K562 (cell line): ENCODE data around the gene CAPN2. TPM values are rescaled to one million over a fixed set of nuclear protein-coding genes. Genes with fewer than 3 reads are reported as not detected.

ENCODE experiments used
- ATAC-seq: fragments of 200-7000 bp; cut with Tn5 transposase; 3 replicates; pipeline ENCODE4 v1.9.1; 2020; ENCODE audit warnings: moderate library complexity
- BruUV-seq: library from RNA; stranded (reverse); fragments of 400-500 nt; replicated peaks from 2 replicates; lab custom pipeline; 2021; lab: Mats Ljungman, UMichigan
- CTCF ChIA-PET: fragments of 300-600 bp; formaldehyde crosslinking; extraction: SDS; loops from one replicate; lab custom pipeline; 2021; ENCODE audit warnings: low intra/inter-chr PET ratio; lab: Yijun Ruan, JAX
- POLR2A ChIA-PET: fragments of 300-600, 350-650 bp; sonication (Branson Sonifier 250); formaldehyde crosslinking; extraction: SDS; loops from one replicate; lab custom pipeline; 2021; ENCODE audit warnings: antibody characterized with exemption, inconsistent platforms; lab: Yijun Ruan, JAX
- DNase-seq, 4 experiments: peaks; one replicate each; pipeline versions ENCODE4 v3.0.0 to v3.0.0-alpha.2; 2011 to 2018; ENCODE audit warnings: low spot score in 3 of 4, mixed read lengths in 3 of 4; ENCODE audit errors: extremely low read depth in 1 of 4
- FAIRE-seq: peaks from 2 replicates; lab custom pipeline; 2011; peaks lifted over from hg19 to GRCh38; lab: Jason Lieb, UNC
- H2AFZ ChIP-seq: 2 replicates; pipeline ENCODE4 v1.6.0; 2011; ENCODE audit warnings: low read depth, low read length, control low read depth, inconsistent platforms
- H3K27ac ChIP-seq: fragments of 200-600 bp; 3 replicates; pipeline ENCODE4 v1.8.0; 2011; ENCODE audit warnings: low read depth, mild to moderate bottlenecking, control low read depth, inconsistent platforms, low read length, moderate library complexity, mixed read lengths; ENCODE audit errors: extremely low read depth
- H3K27me3 ChIP-seq, 2 experiments: fragments of 300-600 bp in 1 of 2; 2 replicates in 1 of 2; 3 replicates in 1 of 2; pipeline versions ENCODE4 v1.6.0 to v1.8.0; 2011; ENCODE audit warnings: inconsistent platforms in 2 of 2, low read length in 2 of 2, mild to moderate bottlenecking in 1 of 2, mixed read lengths in 1 of 2, moderate library complexity in 1 of 2; ENCODE audit not compliant: control insufficient read depth in 2 of 2, insufficient read depth in 2 of 2
- H3K36me3 ChIP-seq: fragments of 300-600 bp; 3 replicates; pipeline ENCODE4 v1.8.0; 2011; ENCODE audit warnings: mild to moderate bottlenecking, low read length, inconsistent platforms; ENCODE audit not compliant: control insufficient read depth, insufficient read depth
- H3K4me1 ChIP-seq, 2 experiments: fragments of 200-600 bp in 1 of 2; replicated peaks in 1 of 2; 2 replicates in 1 of 2; 3 replicates in 1 of 2; pipeline versions ENCODE4 v1.5.1 to v1.8.0; 2011; ENCODE audit warnings: inconsistent platforms in 2 of 2, low read length in 2 of 2, mild to moderate bottlenecking in 1 of 2, mixed read lengths in 1 of 2, moderate library complexity in 1 of 2; ENCODE audit not compliant: control insufficient read depth in 2 of 2, insufficient read depth in 2 of 2
- H3K4me2 ChIP-seq: 2 replicates; pipeline ENCODE4 v1.6.1; 2011; ENCODE audit warnings: low read length, control low read depth, inconsistent platforms, mixed read lengths; ENCODE audit not compliant: insufficient read depth
- H3K4me3 ChIP-seq: fragments of 200-600 bp; sonication (generic), shearing (Covaris generic); 2 replicates; pipeline ENCODE4 v1.5.1; 2016; ENCODE audit warnings: control low read depth, inconsistent platforms
- H3K79me2 ChIP-seq: fragments of 200-600 bp; 3 replicates; pipeline ENCODE4 v1.8.0; 2011; ENCODE audit warnings: low read length, inconsistent platforms; ENCODE audit not compliant: control insufficient read depth, insufficient read depth
- H3K9ac ChIP-seq, 2 experiments: 2 replicates each; pipeline versions ENCODE4 v1.6.0 to v1.6.1; 2011; ENCODE audit warnings: low read depth in 2 of 2, low read length in 2 of 2, control low read depth in 1 of 2, inconsistent platforms in 1 of 2, mild to moderate bottlenecking in 1 of 2, mixed read lengths in 1 of 2; ENCODE audit not compliant: insufficient read depth in 1 of 2
- H3K9me1 ChIP-seq: one replicate; pipeline ENCODE4 v1.6.0; 2011; ENCODE audit warnings: inconsistent platforms, mild to moderate bottlenecking, low read length, moderate library complexity; ENCODE audit not compliant: control insufficient read depth, insufficient read depth
- H3K9me3 ChIP-seq: replicated peaks from 2 replicates; pipeline ENCODE4 v1.5.1; 2011; ENCODE audit warnings: low read depth, low read length, inconsistent platforms; ENCODE audit not compliant: control insufficient read depth, insufficient read depth
- H4K20me1 ChIP-seq: replicated peaks from 2 replicates; pipeline ENCODE4 v1.6.1; 2011; ENCODE audit warnings: low read length, inconsistent platforms, mixed read lengths; ENCODE audit not compliant: control insufficient read depth, insufficient read depth
- ARID1B ChIP-seq: fragments of 450-650 bp; IDR thresholded peaks from 2 replicates; pipeline ENCODE4 v1.6.1; 2016; ENCODE audit warnings: antibody characterized with exemption, mild to moderate bottlenecking, inconsistent platforms
- CEBPG ChIP-seq, 3 experiments: fragments of 200-800 bp in 1 of 3; sonication (Bioruptor generic) in 1 of 3; sonication (generic) in 1 of 3; formaldehyde crosslinking in 1 of 3; IDR thresholded peaks in 2 of 3; conservative IDR thresholded peaks in 1 of 3; 2 replicates each; pipeline versions ENCODE4 v1.6.1 to v1.8.0; 2016 to 2022; ENCODE audit warnings: missing compliant biosample characterization in 2 of 3, missing genetic modification characterization in 2 of 3, mild to moderate bottlenecking in 1 of 3, missing genetic modification reagents in 1 of 3
- CSDE1 ChIP-seq, 2 experiments: fragments of 450-650 bp; IDR thresholded peaks; 2 replicates each; pipeline ENCODE4 v1.6.1; 2016; ENCODE audit warnings: mild to moderate bottlenecking in 1 of 2
- L3MBTL2 ChIP-seq: fragments of 450-650 bp; IDR thresholded peaks from 2 replicates; pipeline ENCODE4 v1.6.1; 2016; ENCODE audit warnings: mild to moderate bottlenecking, moderate library complexity
- MBD1 ChIP-seq: fragments of 250-450 bp; sonication (Bioruptor Pico); IDR thresholded peaks from 2 replicates; pipeline ENCODE4 v1.8.0; 2022; ENCODE audit warnings: inconsistent platforms
- MEIS2 ChIP-seq: fragments of 450-650 bp; IDR thresholded peaks from 2 replicates; pipeline ENCODE4 v1.6.1; 2014; ENCODE audit warnings: mild to moderate bottlenecking; ENCODE audit not compliant: partially characterized antibody
- POLR2H ChIP-seq: IDR thresholded peaks from 2 replicates; pipeline ENCODE4 v1.6.1; 2016; ENCODE audit warnings: missing genetic modification characterization, low read depth, mild to moderate bottlenecking, control low read depth, missing compliant biosample characterization, moderate library complexity
- TAF15 ChIP-seq: fragments of 200-400 bp; formaldehyde crosslinking; IDR thresholded peaks from 2 replicates; pipeline ENCODE4 v1.6.1; 2017; ENCODE audit warnings: mild to moderate bottlenecking, low read depth, low read length, moderate library complexity
- ZNF175 ChIP-seq: fragments of 200-800 bp; sonication (Bioruptor generic); IDR thresholded peaks from 2 replicates; pipeline ENCODE4 v1.6.1; 2016; ENCODE audit warnings: low read depth, mild to moderate bottlenecking, missing genetic modification characterization, missing compliant biosample characterization
- ZNF444 ChIP-seq: fragments of 250-450 bp; sonication (Bioruptor Pico); IDR thresholded peaks from 2 replicates; pipeline ENCODE4 v1.4.0; 2020; ENCODE audit warnings: mild to moderate bottlenecking, moderate library complexity
- ZNF639 ChIP-seq, 2 experiments: fragments of 200-800 bp in 1 of 2; sonication (Bioruptor generic) in 1 of 2; sonication (generic) in 1 of 2; formaldehyde crosslinking in 1 of 2; IDR thresholded peaks in 1 of 2; conservative IDR thresholded peaks in 1 of 2; 2 replicates each; pipeline versions ENCODE4 v1.5.0 to v1.6.1; 2016 to 2020; ENCODE audit warnings: missing compliant biosample characterization in 1 of 2, missing genetic modification characterization in 1 of 2, missing genetic modification reagents in 1 of 2
- WGBS: fragments of 100-300 bp; shearing (Covaris generic); methylation state at CpG from one replicate; pipeline ENCODE4 v1.1.6; 2016; ENCODE audit warnings: low coverage, mixed read lengths; ENCODE audit not compliant: insufficient coverage; ENCODE audit errors: missing lambda C conversion rate; 5-methylcytosine and 5-hydroxymethylcytosine counted together
- in situ Hi-C: fragments of 300-500 bp; cut with MboI; formaldehyde crosslinking; loops from 4 replicates; pipeline ENCODE4 v1.15.0; 2018; ENCODE audit warnings: inconsistent platforms, mixed read lengths
- intact Hi-C: fragments of 100-400 bp; cut with micrococcal nuclease; formaldehyde crosslinking; loops from 2 replicates; pipeline ENCODE4 v1.14.2; 2022
- polyA plus RNA-seq, 8 experiments: library from polyadenylated mRNA; depleted of rRNA in 4 of 8; stranded (reverse) in 5 of 8; unstranded in 3 of 8; fragments of >200 nt; fragmentation: Nextera tagmentation in 2 of 8; fragmentation: Illumina TruSeq in 1 of 8; extraction: Ambion mirVana in 2 of 8; extraction: Trizol in 1 of 8; gene quantifications; 2 replicates each; pipeline versions ENCODE4 v1.2.1 to v1.2.3, GENCODE V29; 2011 to 2014; ENCODE audit warnings: inconsistent platforms in 1 of 8, missing spikeins in 1 of 8
- total RNA-seq, 7 experiments: library from RNA; depleted of rRNA in 6 of 7; stranded (reverse); fragments of >200 nt in 6 of 7; fragmentation: Illumina TruSeq in 2 of 7; extraction: Trizol in 2 of 7; gene quantifications; 2 replicates each; pipeline versions ENCODE4 v1.2.1 to v1.2.3, GENCODE V29; 2011 to 2021; ENCODE audit warnings: low replicate concordance in 1 of 7
- TF ChIP-seq, protein P1 (sequence below): fragments of 450-650 bp; IDR thresholded peaks from 2 replicates; pipeline ENCODE4 v1.6.1; 2016
- TF ChIP-seq, protein P2 (sequence below): IDR thresholded peaks from 2 replicates; pipeline ENCODE4 v1.6.1; 2012; ENCODE audit warnings: low read depth, low read length, improper control_type of control experiment, borderline replicate concordance

The CAPN2 gene
- total and polyA plus RNA-seq, 9 of the 15 experiments (the other 6 are each of a cell fraction or from before 2014, with no cell fraction given) = 24.6 to 157 (median 101) TPM

GRCh38 chr1:223794136-223794880 is 82.0 kb downstream of the CAPN2 start:
- peaks cover 43% of the 10 kb centered on the region for H3K79me2 ChIP-seq
- intact Hi-C loops = loop anchor here (5.0 kb wide), 1 partner anchor 87 kb away; no protein-coding TSS in a partner anchor
- H3K27me3 ChIP-seq = no peaks in the 10 kb centered on the region
- peak overlapping the region; percentile 8; the same call in 1 of the 2 replicates for H3K4me2 ChIP-seq
- DNase-seq (peak in 1 of 4 experiments; percentile 33), ATAC-seq (peak; percentile 46), FAIRE-seq (peak; percentile 68)
- peak overlapping the region in 1 of 2 experiments; percentile 51; a peak in 2 of 4 replicates for H3K9ac ChIP-seq
- peaks cover 76% of the 10 kb centered on the region for H3K36me3 ChIP-seq
- no TSS peak for BruUV-seq
- no peak overlapping the region for H3K4me3 ChIP-seq
- 33% methylated on average over 9 of the region's 9 CpGs for WGBS
- in situ Hi-C loops = no loop called here
- H4K20me1 ChIP-seq = no peaks in the 10 kb centered on the region
- ChIA-PET CTCF (no interaction called here), POLR2A (interaction anchor here (1.0 kb wide), 1 partner anchor 18 kb away, joined by 5 read pairs; no protein-coding TSS in a partner anchor)
- H2AFZ ChIP-seq = peak overlapping the region; percentile 37
- peaks cover 11 to 43% of the 10 kb centered on the region in 2 experiments for H3K4me1 ChIP-seq
- no peaks in the 10 kb centered on the region for H3K9me3 ChIP-seq
- H3K9me1 ChIP-seq = no peaks in the 10 kb centered on the region
- H3K27ac ChIP-seq = peak overlapping the region; percentile 50
- TF ChIP-seq, protein P1, sequence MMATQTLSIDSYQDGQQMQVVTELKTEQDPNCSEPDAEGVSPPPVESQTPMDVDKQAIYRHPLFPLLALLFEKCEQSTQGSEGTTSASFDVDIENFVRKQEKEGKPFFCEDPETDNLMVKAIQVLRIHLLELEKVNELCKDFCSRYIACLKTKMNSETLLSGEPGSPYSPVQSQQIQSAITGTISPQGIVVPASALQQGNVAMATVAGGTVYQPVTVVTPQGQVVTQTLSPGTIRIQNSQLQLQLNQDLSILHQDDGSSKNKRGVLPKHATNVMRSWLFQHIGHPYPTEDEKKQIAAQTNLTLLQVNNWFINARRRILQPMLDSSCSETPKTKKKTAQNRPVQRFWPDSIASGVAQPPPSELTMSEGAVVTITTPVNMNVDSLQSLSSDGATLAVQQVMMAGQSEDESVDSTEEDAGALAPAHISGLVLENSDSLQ = peak; percentile 36; the same call in 1 of the 2 replicates
- TF ChIP-seq ZNF175 (0 out of 2 replicates have a peak, but pooled peaks have one; percentile 50), TAF15 (no peak), ZNF444 (no peak), CSDE1 (IDR thresholded peaks at IDR 0.05) (no peak), MBD1 (CRISPR knock-in tag) (0 out of 2 replicates have a peak, but pooled peaks have one; percentile 6), L3MBTL2 (no peak), CEBPG (CRISPR knock-in tag; IDR thresholded peaks at IDR 0.05) (no peak), CEBPG (tag; conservative IDR thresholded peaks at IDR 0.05 in 1 of 2, IDR thresholded peaks at IDR 0.05 in 1 of 2) (peak; percentile 71 to 80), POLR2H (tag) (peak; percentile 57; the same call in 1 of the 2 replicates), ZNF639 (CRISPR knock-in tag; conservative IDR thresholded peaks at IDR 0.05 in 1 of 2, IDR thresholded peaks at IDR 0.05 in 1 of 2) (peak in 1 of 2 experiments; percentile 75; a peak in 2 of 4 replicates), ARID1B (peak; percentile 41; the same call in 1 of the 2 replicates), MEIS2 (peak; percentile 62)
- TF ChIP-seq, protein P2, sequence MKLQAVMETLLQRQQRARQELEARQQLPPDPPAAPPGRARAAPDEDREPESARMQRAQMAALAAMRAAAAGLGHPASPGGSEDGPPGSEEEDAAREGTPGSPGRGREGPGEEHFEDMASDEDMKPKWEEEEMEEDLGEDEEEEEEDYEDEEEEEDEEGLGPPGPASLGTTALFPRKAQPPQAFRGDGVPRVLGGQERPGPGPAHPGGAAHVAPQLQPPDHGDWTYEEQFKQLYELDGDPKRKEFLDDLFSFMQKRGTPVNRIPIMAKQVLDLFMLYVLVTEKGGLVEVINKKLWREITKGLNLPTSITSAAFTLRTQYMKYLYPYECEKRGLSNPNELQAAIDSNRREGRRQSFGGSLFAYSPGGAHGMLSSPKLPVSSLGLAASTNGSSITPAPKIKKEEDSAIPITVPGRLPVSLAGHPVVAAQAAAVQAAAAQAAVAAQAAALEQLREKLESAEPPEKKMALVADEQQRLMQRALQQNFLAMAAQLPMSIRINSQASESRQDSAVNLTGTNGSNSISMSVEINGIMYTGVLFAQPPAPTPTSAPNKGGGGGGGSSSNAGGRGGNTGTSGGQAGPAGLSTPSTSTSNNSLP = no peak; the same call in 1 of the 2 replicates
